ENCODE measurements around the gene ZNRF3. TPM values are rescaled to one million over a fixed set of nuclear protein-coding genes. Genes with fewer than 3 reads are reported as not detected.
A peak's percentile ranks its signal among the peaks of the same experiment; 100 is the strongest.
"Not testable (repeated sequence)": the region's sequence is repeated elsewhere in the genome, so short reads cannot be mapped to it uniquely, and the experiment has no call there.

Gene ZNRF3
- total RNA-seq, 1 donor from 2014 or later = 23.1 TPM

GRCh38 chr22:29002603-29003002, 119.2 kb downstream of the ZNRF3 start:
- peak overlapping the region; percentile 24 for H3K27ac Mint-ChIP-seq

GRCh38 chr22:29003552-29003951, 120.2 kb downstream of the ZNRF3 start:
- Mint-ChIP-seq H3K27ac (no peak overlapping the region), H3K36me3 (peaks cover 3% of the 10 kb centered on the region), H3K4me1 (ENCODE audit: unreplicated experiment) (peaks cover 51% of the 10 kb centered on the region), H3K9me3 (peaks cover 4% of the 10 kb centered on the region), H3K27me3 (no peaks in the 10 kb centered on the region), H3K4me3 (no peak overlapping the region)
- DNase-seq (ENCODE audit: extremely low spot score, unreplicated experiment) = no peak
- TF ChIP-seq, protein P1, sequence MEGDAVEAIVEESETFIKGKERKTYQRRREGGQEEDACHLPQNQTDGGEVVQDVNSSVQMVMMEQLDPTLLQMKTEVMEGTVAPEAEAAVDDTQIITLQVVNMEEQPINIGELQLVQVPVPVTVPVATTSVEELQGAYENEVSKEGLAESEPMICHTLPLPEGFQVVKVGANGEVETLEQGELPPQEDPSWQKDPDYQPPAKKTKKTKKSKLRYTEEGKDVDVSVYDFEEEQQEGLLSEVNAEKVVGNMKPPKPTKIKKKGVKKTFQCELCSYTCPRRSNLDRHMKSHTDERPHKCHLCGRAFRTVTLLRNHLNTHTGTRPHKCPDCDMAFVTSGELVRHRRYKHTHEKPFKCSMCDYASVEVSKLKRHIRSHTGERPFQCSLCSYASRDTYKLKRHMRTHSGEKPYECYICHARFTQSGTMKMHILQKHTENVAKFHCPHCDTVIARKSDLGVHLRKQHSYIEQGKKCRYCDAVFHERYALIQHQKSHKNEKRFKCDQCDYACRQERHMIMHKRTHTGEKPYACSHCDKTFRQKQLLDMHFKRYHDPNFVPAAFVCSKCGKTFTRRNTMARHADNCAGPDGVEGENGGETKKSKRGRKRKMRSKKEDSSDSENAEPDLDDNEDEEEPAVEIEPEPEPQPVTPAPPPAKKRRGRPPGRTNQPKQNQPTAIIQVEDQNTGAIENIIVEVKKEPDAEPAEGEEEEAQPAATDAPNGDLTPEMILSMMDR (conservative IDR thresholded peaks at IDR 0.05) = no peak

More at GRCh38 chr22:29002603-29003002, 119.2 kb downstream of the ZNRF3 start:
- Mint-ChIP-seq H3K36me3 (peaks cover 3% of the 10 kb centered on the region), H3K4me3 (peak overlapping the region; percentile 64), H3K9me3 (peaks cover 4% of the 10 kb centered on the region), H3K27me3 (no peaks in the 10 kb centered on the region), H3K4me1 (ENCODE audit: unreplicated experiment) (peaks cover 51% of the 10 kb centered on the region)
- DNase-seq (ENCODE audit: extremely low spot score, unreplicated experiment) = no peak
- TF ChIP-seq, protein P1 (conservative IDR thresholded peaks at IDR 0.05) = no peak

GRCh38 chr22:29003975-29004646, 120.7 kb downstream of the ZNRF3 start:
- Mint-ChIP-seq H3K4me3 (peak overlapping the region; percentile 66), H3K36me3 (peaks cover 6% of the 10 kb centered on the region), H3K27ac (peak overlapping the region; percentile 84), H3K27me3 (no peaks in the 10 kb centered on the region), H3K4me1 (ENCODE audit: unreplicated experiment) (peaks cover 53% of the 10 kb centered on the region), H3K9me3 (peaks cover 4% of the 10 kb centered on the region)
- TF ChIP-seq, protein P1 (conservative IDR thresholded peaks at IDR 0.05) = no peak
- DNase-seq (ENCODE audit: extremely low spot score, unreplicated experiment) = no peak

- no peak for DNase-seq (ENCODE audit: extremely low spot score, unreplicated experiment)
- Mint-ChIP-seq H3K27me3 (no peaks in the 10 kb centered on the region), H3K36me3 (peaks cover 8% of the 10 kb centered on the region), H3K4me1 (ENCODE audit: unreplicated experiment) (peaks cover 52% of the 10 kb centered on the region), H3K4me3 (peak overlapping the region; percentile 75), H3K27ac (peak overlapping the region; percentile 87), H3K9me3 (peaks cover 4% of the 10 kb centered on the region)
- TF ChIP-seq, protein P1 (conservative IDR thresholded peaks at IDR 0.05) = no peak
Measured at GRCh38 chr22:29004647-29005371, 121.4 kb downstream of the ZNRF3 start.

DNA sequence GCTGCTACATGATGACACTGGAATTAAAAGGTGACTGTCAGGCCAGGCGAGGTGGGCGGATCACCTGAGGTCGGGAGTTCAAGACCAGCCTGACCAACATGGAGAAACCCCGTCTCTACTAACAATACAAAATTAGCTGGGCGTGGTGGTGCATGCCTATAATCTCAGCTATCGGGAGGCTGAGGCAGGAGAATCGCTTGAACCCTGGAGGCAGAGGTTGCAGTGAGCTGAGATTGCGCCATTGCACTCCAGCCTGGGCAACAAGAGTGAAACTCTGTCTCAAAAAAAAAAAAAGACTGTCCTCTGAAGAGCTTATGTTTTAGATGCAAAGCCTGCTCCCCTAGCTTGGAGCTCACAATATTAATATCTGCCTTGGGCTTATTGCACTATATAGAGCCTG, 122.4 kb downstream of the ZNRF3 start:
- H3K4me1 Mint-ChIP-seq (ENCODE audit: unreplicated experiment) = peaks cover 50% of the 10 kb centered on the region
- H3K27me3 Mint-ChIP-seq; H3K4me3 Mint-ChIP-seq; H3K9me3 Mint-ChIP-seq; DNase-seq (ENCODE audit: extremely low spot score, unreplicated experiment): not testable (repeated sequence)
- H3K27ac Mint-ChIP-seq = peak overlapping the region; percentile 87
- peaks cover 12% of the 10 kb centered on the region for H3K36me3 Mint-ChIP-seq

- Mint-ChIP-seq H3K27ac (peak overlapping the region; percentile 87), H3K9me3 (no peaks in the 10 kb centered on the region), H3K4me3 (peak overlapping the region; percentile 59), H3K4me1 (ENCODE audit: unreplicated experiment) (peaks cover 55% of the 10 kb centered on the region), H3K27me3 (no peaks in the 10 kb centered on the region), H3K36me3 (peaks cover 16% of the 10 kb centered on the region)
- TF ChIP-seq, protein P1 (conservative IDR thresholded peaks at IDR 0.05) = no peak
- no peak for DNase-seq (ENCODE audit: extremely low spot score, unreplicated experiment)
Measured at GRCh38 chr22:29006346-29006745, 123.0 kb downstream of the ZNRF3 start.
